ENCODE measurements around the gene SCN9A.

SCN9A gene

GRCh38 chr2:166351319-166351718 is 24.4 kb downstream of the SCN9A start:
- Histone ChIP-seq H3K4me3 (ENCODE audit: low read length) (no peak overlapping the region), H3K27me3 (ENCODE audit: insufficient read depth, low read length) (no peaks in the 10 kb centered on the region), H3K9ac (ENCODE audit: low read depth, low read length) (no peak overlapping the region)

GRCh38 chr2:166350525-166350924 is 25.2 kb downstream of the SCN9A start:
- Histone ChIP-seq H3K27ac (ENCODE audit: low read length) (no peak overlapping the region), H3K27me3 (ENCODE audit: insufficient read depth, low read length) (no peaks in the 10 kb centered on the region), H3K4me1 (ENCODE audit: insufficient read depth, low read length) (no peaks in the 10 kb centered on the region), H3K36me3 (ENCODE audit: insufficient read depth, low read depth, low read length) (no peaks in the 10 kb centered on the region), H3K9me3 (ENCODE audit: insufficient read depth, low read depth, low read length) (no peaks in the 10 kb centered on the region), H3K9ac (ENCODE audit: low read depth, low read length) (no peak overlapping the region), H3K4me3 (ENCODE audit: low read length) (no peak overlapping the region)

More at GRCh38 chr2:166351319-166351718, 24.4 kb downstream of the SCN9A start:
- H3K4me1 ChIP-seq (ENCODE audit: insufficient read depth, low read length): no peaks in the 10 kb centered on the region
- H3K9me3 ChIP-seq (ENCODE audit: insufficient read depth, low read depth, low read length): no peaks in the 10 kb centered on the region
- no peaks in the 10 kb centered on the region for H3K36me3 ChIP-seq (ENCODE audit: insufficient read depth, low read depth, low read length)
- no peak overlapping the region for H3K27ac ChIP-seq (ENCODE audit: low read length)

GRCh38 chr2:166344286-166345113 is 31.2 kb downstream of the SCN9A start:
- no peaks in the 10 kb centered on the region for H3K27me3 ChIP-seq (ENCODE audit: insufficient read depth, low read length)
- H3K9me3 ChIP-seq (ENCODE audit: insufficient read depth, low read depth, low read length): no peaks in the 10 kb centered on the region
- peaks cover 8% of the 10 kb centered on the region; the same call in 1 of the 2 replicates for H3K4me1 ChIP-seq (ENCODE audit: insufficient read depth, low read length)
- no peak overlapping the region for H3K9ac ChIP-seq (ENCODE audit: low read depth, low read length)
- no peak overlapping the region for H3K4me3 ChIP-seq (ENCODE audit: low read length)
- no peak overlapping the region for H3K27ac ChIP-seq (ENCODE audit: low read length)
- H3K36me3 ChIP-seq (ENCODE audit: insufficient read depth, low read depth, low read length): no peaks in the 10 kb centered on the region

GRCh38 chr2:166343467-166343866 is 32.3 kb downstream of the SCN9A start:
- no peak overlapping the region for H3K27ac ChIP-seq (ENCODE audit: low read length)
- no peak overlapping the region for H3K9ac ChIP-seq (ENCODE audit: low read depth, low read length)
- no peaks in the 10 kb centered on the region for H3K36me3 ChIP-seq (ENCODE audit: insufficient read depth, low read depth, low read length)
- no peaks in the 10 kb centered on the region for H3K27me3 ChIP-seq (ENCODE audit: insufficient read depth, low read length)
- peaks cover 13% of the 10 kb centered on the region; the same call in 1 of the 2 replicates for H3K4me1 ChIP-seq (ENCODE audit: insufficient read depth, low read length)
- no peaks in the 10 kb centered on the region for H3K9me3 ChIP-seq (ENCODE audit: insufficient read depth, low read depth, low read length)
- no peak overlapping the region for H3K4me3 ChIP-seq (ENCODE audit: low read length)

GRCh38 chr2:166341426-166341825 is 34.3 kb downstream of the SCN9A start:
- no peak overlapping the region for H3K4me3 ChIP-seq (ENCODE audit: low read length)
- peaks cover 19% of the 10 kb centered on the region; the same call in 1 of the 2 replicates for H3K4me1 ChIP-seq (ENCODE audit: insufficient read depth, low read length)
- no peaks in the 10 kb centered on the region for H3K9me3 ChIP-seq (ENCODE audit: insufficient read depth, low read depth, low read length)
- H3K27ac ChIP-seq (ENCODE audit: low read length): no peak overlapping the region
- no peak overlapping the region for H3K9ac ChIP-seq (ENCODE audit: low read depth, low read length)
- H3K36me3 ChIP-seq (ENCODE audit: insufficient read depth, low read depth, low read length): no peaks in the 10 kb centered on the region
- H3K27me3 ChIP-seq (ENCODE audit: insufficient read depth, low read length): no peaks in the 10 kb centered on the region

- Histone ChIP-seq H3K27me3 (ENCODE audit: insufficient read depth, low read length) (no peaks in the 10 kb centered on the region), H3K4me1 (ENCODE audit: insufficient read depth, low read length) (peaks cover 14% of the 10 kb centered on the region; the same call in 1 of the 2 replicates), H3K36me3 (ENCODE audit: insufficient read depth, low read depth, low read length) (no peaks in the 10 kb centered on the region), H3K27ac (ENCODE audit: low read length) (no peak overlapping the region), H3K4me3 (ENCODE audit: low read length) (no peak overlapping the region), H3K9me3 (ENCODE audit: insufficient read depth, low read depth, low read length) (no peaks in the 10 kb centered on the region), H3K9ac (ENCODE audit: low read depth, low read length) (no peak overlapping the region)
Measured at GRCh38 chr2:166338831-166339339, 36.9 kb downstream of the SCN9A start.

- no peaks in the 10 kb centered on the region for H3K27me3 ChIP-seq (ENCODE audit: insufficient read depth, low read length)
- no peak overlapping the region for H3K27ac ChIP-seq (ENCODE audit: low read length)
- H3K9ac ChIP-seq (ENCODE audit: low read depth, low read length): no peak overlapping the region
- H3K4me3 ChIP-seq (ENCODE audit: low read length): no peak overlapping the region
- H3K9me3 ChIP-seq (ENCODE audit: insufficient read depth, low read depth, low read length): no peaks in the 10 kb centered on the region
- H3K4me1 ChIP-seq (ENCODE audit: insufficient read depth, low read length): peaks cover 11% of the 10 kb centered on the region; the same call in 1 of the 2 replicates
- H3K36me3 ChIP-seq (ENCODE audit: insufficient read depth, low read depth, low read length): no peaks in the 10 kb centered on the region
Measured at GRCh38 chr2:166337932-166338331, 37.8 kb downstream of the SCN9A start.

- Histone ChIP-seq H3K9me3 (ENCODE audit: insufficient read depth, low read depth, low read length) (no peaks in the 10 kb centered on the region), H3K4me3 (ENCODE audit: low read length) (no peak overlapping the region), H3K36me3 (ENCODE audit: insufficient read depth, low read depth, low read length) (no peaks in the 10 kb centered on the region), H3K4me1 (ENCODE audit: insufficient read depth, low read length) (peaks cover 11% of the 10 kb centered on the region; the same call in 1 of the 2 replicates), H3K9ac (ENCODE audit: low read depth, low read length) (no peak overlapping the region), H3K27me3 (ENCODE audit: insufficient read depth, low read length) (no peaks in the 10 kb centered on the region), H3K27ac (ENCODE audit: low read length) (no peak overlapping the region)
Measured at GRCh38 chr2:166335284-166335683, 40.5 kb downstream of the SCN9A start.

- Histone ChIP-seq H3K9me3 (ENCODE audit: insufficient read depth, low read depth, low read length) (no peaks in the 10 kb centered on the region), H3K36me3 (ENCODE audit: insufficient read depth, low read depth, low read length) (no peaks in the 10 kb centered on the region), H3K27me3 (ENCODE audit: insufficient read depth, low read length) (no peaks in the 10 kb centered on the region), H3K4me1 (ENCODE audit: insufficient read depth, low read length) (peaks cover 11% of the 10 kb centered on the region; the same call in 1 of the 2 replicates), H3K9ac (ENCODE audit: low read depth, low read length) (no peak overlapping the region), H3K27ac (ENCODE audit: low read length) (no peak overlapping the region), H3K4me3 (ENCODE audit: low read length) (no peak overlapping the region)
Measured at GRCh38 chr2:166334805-166335204, 40.9 kb downstream of the SCN9A start.

- Histone ChIP-seq H3K36me3 (ENCODE audit: insufficient read depth, low read depth, low read length) (no peaks in the 10 kb centered on the region), H3K9ac (ENCODE audit: low read depth, low read length) (no peak overlapping the region), H3K4me3 (ENCODE audit: low read length) (no peak overlapping the region), H3K9me3 (ENCODE audit: insufficient read depth, low read depth, low read length) (no peaks in the 10 kb centered on the region), H3K4me1 (ENCODE audit: insufficient read depth, low read length) (peaks cover 7% of the 10 kb centered on the region; the same call in 1 of the 2 replicates), H3K27ac (ENCODE audit: low read length) (no peak overlapping the region), H3K27me3 (ENCODE audit: insufficient read depth, low read length) (no peaks in the 10 kb centered on the region)
Measured at GRCh38 chr2:166333801-166334200, 41.9 kb downstream of the SCN9A start.

- Histone ChIP-seq H3K27me3 (ENCODE audit: insufficient read depth, low read length) (no peaks in the 10 kb centered on the region), H3K36me3 (ENCODE audit: insufficient read depth, low read depth, low read length) (no peaks in the 10 kb centered on the region), H3K4me1 (ENCODE audit: insufficient read depth, low read length) (peaks cover 6% of the 10 kb centered on the region; the same call in 1 of the 2 replicates), H3K9me3 (ENCODE audit: insufficient read depth, low read depth, low read length) (no peaks in the 10 kb centered on the region), H3K4me3 (ENCODE audit: low read length) (no peak overlapping the region), H3K9ac (ENCODE audit: low read depth, low read length) (no peak overlapping the region), H3K27ac (ENCODE audit: low read length) (no peak overlapping the region)
Measured at GRCh38 chr2:166332106-166332505, 43.6 kb downstream of the SCN9A start.

GRCh38 chr2:166331468-166331867 is 44.3 kb downstream of the SCN9A start:
- no peaks in the 10 kb centered on the region for H3K9me3 ChIP-seq (ENCODE audit: insufficient read depth, low read depth, low read length)

More at GRCh38 chr2:166331468-166331867, 44.3 kb downstream of the SCN9A start:
- H3K27me3 ChIP-seq (ENCODE audit: insufficient read depth, low read length): no peaks in the 10 kb centered on the region
- no peak overlapping the region for H3K9ac ChIP-seq (ENCODE audit: low read depth, low read length)
- no peak overlapping the region for H3K27ac ChIP-seq (ENCODE audit: low read length)
- no peaks in the 10 kb centered on the region for H3K36me3 ChIP-seq (ENCODE audit: insufficient read depth, low read depth, low read length)
- no peak overlapping the region for H3K4me3 ChIP-seq (ENCODE audit: low read length)
- no peaks in the 10 kb centered on the region; the same call in 1 of the 2 replicates for H3K4me1 ChIP-seq (ENCODE audit: insufficient read depth, low read length)
